Colonic mucosa (tissue), 4 donors: Measurements from ENCODE around the gene SYT1. TPM values are rescaled to one million over a fixed set of nuclear protein-coding genes. Genes with fewer than 3 reads are reported as not detected.

Source experiments
- DNase-seq: peaks from one replicate; pipeline ENCODE4 v3.0.0-alpha.2; 2020
- H3K27ac ChIP-seq: fragments of 200-600 bp; one replicate; pipeline ENCODE4 v1.8.0; 2021
- H3K27me3 ChIP-seq: fragments of 200-600 bp; one replicate; pipeline ENCODE4 v1.8.0; 2021
- H3K36me3 ChIP-seq: fragments of 200-600 bp; one replicate; pipeline ENCODE4 v1.8.0; 2021
- H3K4me1 ChIP-seq: fragments of 200-600 bp; one replicate; pipeline ENCODE4 v1.8.0; 2021; ENCODE audit warnings: mild to moderate bottlenecking
- H3K4me3 ChIP-seq: fragments of 200-600 bp; one replicate; pipeline ENCODE4 v1.8.0; 2021
- H3K9ac ChIP-seq, 2 donors: one replicate each; pipeline ENCODE4 v1.7.0; 2013; ENCODE audit warnings: control low read depth in 2 of 2, low read depth in 2 of 2, low read length in 2 of 2
- H3K9me3 ChIP-seq: fragments of 200-600 bp; one replicate; pipeline ENCODE4 v1.8.0; 2021
- intact Hi-C: fragments of 100-400 bp; cut with DNase I; formaldehyde crosslinking; loops from one replicate; pipeline ENCODE4 v1.14.1; 2022
- total RNA-seq, 2 donors: library from RNA; stranded (reverse); fragmentation: NEBNext Ultra II Directional in 1 of 2; extraction: Animal tissue kit (Norgen Biotek cat#: 25700) in 1 of 2; gene quantifications; one replicate each; pipeline ENCODE4 v1.2.1, GENCODE V29; 2021
- TF ChIP-seq, protein P1 (sequence below): fragments of 200-600 bp; IDR thresholded peaks from one replicate; pipeline ENCODE4 v1.8.0; 2022; ENCODE audit warnings: antibody characterized with exemption, mild to moderate bottlenecking
- donor health status: healthy.
- donor health status: DM: no; HTN: no; CAD: no.
- donor health status: DM: no; HTN: no; CAD: no.

SYT1 gene
- total RNA-seq, 2 donors from 2014 or later = 0.94 to 3.2 TPM

DNA sequence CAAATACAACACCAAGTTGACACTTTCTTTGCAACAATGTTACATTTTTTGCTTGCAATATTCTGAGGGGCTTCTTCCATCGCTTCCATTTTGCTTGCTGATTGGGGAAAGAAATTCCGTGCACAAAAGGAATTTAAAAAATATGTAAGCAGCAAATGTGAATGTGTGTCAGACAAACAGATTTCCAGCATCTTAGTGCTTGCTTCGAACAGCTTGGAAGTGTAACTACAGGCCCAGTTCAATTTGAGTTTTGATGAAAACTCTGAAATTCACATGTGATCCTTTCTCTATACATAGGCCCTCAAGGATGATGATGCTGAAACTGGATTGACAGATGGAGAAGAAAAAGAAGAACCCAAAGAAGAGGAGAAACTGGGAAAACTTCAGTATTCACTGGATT is 427.1 kb downstream of the SYT1 start:
- Histone ChIP-seq H3K27me3 (no peaks in the 10 kb centered on the region), H3K27ac (no peak overlapping the region), H3K9ac (no peak overlapping the region), H3K9me3 (no peaks in the 10 kb centered on the region), H3K4me1 (no peaks in the 10 kb centered on the region), H3K36me3 (no peaks in the 10 kb centered on the region), H3K4me3 (no peak overlapping the region)
- intact Hi-C loops = no loop called here
- no peak for DNase-seq
- TF ChIP-seq, protein P1, sequence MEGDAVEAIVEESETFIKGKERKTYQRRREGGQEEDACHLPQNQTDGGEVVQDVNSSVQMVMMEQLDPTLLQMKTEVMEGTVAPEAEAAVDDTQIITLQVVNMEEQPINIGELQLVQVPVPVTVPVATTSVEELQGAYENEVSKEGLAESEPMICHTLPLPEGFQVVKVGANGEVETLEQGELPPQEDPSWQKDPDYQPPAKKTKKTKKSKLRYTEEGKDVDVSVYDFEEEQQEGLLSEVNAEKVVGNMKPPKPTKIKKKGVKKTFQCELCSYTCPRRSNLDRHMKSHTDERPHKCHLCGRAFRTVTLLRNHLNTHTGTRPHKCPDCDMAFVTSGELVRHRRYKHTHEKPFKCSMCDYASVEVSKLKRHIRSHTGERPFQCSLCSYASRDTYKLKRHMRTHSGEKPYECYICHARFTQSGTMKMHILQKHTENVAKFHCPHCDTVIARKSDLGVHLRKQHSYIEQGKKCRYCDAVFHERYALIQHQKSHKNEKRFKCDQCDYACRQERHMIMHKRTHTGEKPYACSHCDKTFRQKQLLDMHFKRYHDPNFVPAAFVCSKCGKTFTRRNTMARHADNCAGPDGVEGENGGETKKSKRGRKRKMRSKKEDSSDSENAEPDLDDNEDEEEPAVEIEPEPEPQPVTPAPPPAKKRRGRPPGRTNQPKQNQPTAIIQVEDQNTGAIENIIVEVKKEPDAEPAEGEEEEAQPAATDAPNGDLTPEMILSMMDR = no peak

DNA sequence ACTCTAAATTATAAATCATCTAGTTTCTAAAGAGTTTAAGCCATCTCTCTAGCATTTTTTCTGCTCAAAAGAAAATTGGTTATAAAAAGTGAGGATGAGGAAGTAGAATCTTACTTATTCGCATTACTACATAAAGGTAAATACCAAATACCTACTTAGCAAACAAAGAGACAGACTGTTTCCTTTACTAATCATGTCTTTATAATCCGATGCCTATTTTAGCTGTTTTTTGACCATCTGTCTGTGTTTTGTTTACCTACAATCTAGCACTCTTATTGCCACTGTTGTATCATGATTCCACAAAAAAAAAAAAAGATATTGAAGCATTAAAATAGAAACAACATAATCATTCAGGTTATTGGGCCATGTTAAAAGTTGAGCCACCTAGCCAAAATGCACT is 430.0 kb downstream of the SYT1 start:
- Histone ChIP-seq H3K27ac (no peak overlapping the region), H3K9me3 (no peaks in the 10 kb centered on the region), H3K36me3 (no peaks in the 10 kb centered on the region), H3K4me1 (no peaks in the 10 kb centered on the region), H3K4me3 (no peak overlapping the region), H3K9ac (no peak overlapping the region), H3K27me3 (no peaks in the 10 kb centered on the region)
- intact Hi-C loops = no loop called here
- no peak for DNase-seq
- TF ChIP-seq, protein P1 = no peak

DNA sequence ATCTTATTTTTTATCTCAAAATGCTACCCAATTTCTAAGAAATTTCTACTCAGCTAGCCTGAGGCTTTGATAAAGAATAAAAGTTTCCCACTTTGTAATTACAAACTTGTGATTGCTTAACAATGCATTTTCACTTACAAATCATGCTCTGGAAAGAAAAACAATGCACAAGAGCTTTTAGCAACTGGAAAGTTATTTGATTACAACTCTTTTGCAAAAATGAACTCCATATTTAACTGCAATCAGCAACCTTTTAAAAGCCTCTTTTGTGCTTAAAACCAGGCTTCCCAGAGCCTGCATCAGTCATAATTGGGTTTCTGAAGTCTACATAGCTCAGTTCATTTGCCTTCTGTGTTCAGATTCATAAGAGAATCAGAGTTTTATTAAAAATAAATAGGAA is 431.0 kb downstream of the SYT1 start:
- H3K9ac ChIP-seq = no peak overlapping the region
- no peaks in the 10 kb centered on the region for H3K9me3 ChIP-seq
- no peaks in the 10 kb centered on the region for H3K27me3 ChIP-seq
- intact Hi-C loops = no loop called here
- DNase-seq = no peak
- no peaks in the 10 kb centered on the region for H3K36me3 ChIP-seq
- no peak overlapping the region for H3K4me3 ChIP-seq
- H3K4me1 ChIP-seq = no peaks in the 10 kb centered on the region
- TF ChIP-seq, protein P1 = no peak
- no peak overlapping the region for H3K27ac ChIP-seq

DNA sequence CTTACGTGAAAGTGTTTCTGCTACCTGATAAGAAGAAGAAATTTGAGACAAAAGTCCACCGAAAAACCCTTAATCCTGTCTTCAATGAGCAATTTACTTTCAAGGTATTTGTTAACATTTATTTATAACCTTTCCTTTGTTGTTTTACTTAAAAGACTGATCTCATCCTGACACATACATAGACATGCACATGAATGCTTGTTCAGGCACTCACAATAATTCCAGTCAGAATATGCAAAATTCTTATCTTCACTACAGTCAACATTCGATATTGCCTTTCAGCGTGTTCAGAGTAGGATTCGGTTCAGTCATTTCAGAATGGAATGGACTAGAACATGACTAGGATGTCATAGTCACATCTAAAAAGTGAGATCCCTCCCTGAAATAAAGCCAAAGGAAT is 431.6 kb downstream of the SYT1 start:
- H3K4me1 ChIP-seq = no peaks in the 10 kb centered on the region
- intact Hi-C loops = no loop called here
- no peak overlapping the region for H3K9ac ChIP-seq
- H3K4me3 ChIP-seq = no peak overlapping the region
- H3K9me3 ChIP-seq = no peaks in the 10 kb centered on the region
- H3K27me3 ChIP-seq = no peaks in the 10 kb centered on the region
- no peak overlapping the region for H3K27ac ChIP-seq
- DNase-seq = no peak
- TF ChIP-seq, protein P1 = no peak
- H3K36me3 ChIP-seq = no peaks in the 10 kb centered on the region

DNA sequence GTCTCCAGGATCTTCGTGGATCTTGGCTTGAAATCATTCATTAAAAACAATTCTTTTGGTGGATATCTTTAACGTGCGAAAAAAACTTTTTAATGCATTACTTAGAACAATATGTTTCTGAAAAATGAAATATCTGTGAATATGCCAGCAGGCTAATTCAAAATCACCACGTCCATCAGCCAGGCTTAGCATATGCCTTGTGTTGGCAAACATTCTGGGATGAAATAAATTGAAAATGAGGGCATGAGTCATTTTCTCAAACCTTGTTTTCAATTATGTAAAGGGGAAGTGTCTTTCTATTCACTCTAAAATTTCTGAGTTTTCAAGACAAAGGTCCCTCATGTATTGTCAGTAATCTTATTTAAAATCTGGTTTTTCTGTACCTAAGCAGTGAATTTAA is 432.3 kb downstream of the SYT1 start:
- no peaks in the 10 kb centered on the region for H3K27me3 ChIP-seq
- no peak overlapping the region for H3K9ac ChIP-seq
- no peaks in the 10 kb centered on the region for H3K36me3 ChIP-seq
- TF ChIP-seq, protein P1 = no peak
- H3K4me3 ChIP-seq = no peak overlapping the region
- no peak for DNase-seq
- H3K4me1 ChIP-seq = no peaks in the 10 kb centered on the region
- intact Hi-C loops = no loop called here
- no peak overlapping the region for H3K27ac ChIP-seq
- no peaks in the 10 kb centered on the region for H3K9me3 ChIP-seq

DNA sequence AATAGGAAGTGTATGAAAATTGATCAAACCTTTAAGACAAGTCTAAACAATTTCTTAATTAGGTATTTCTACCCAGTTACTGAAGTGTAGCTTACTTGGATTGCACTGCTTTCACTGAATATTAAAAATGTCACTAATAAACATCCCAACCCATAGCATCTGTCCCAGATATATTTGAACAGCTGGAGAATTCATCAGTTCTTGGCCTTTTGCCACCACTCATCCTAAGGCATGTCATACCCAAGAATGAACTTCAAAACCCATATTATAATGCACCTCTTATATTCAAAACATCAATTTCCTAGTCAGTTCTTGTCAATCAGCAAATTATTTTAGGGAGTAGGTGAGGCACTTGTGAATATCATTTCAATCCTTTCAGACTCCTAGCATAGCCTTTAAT is 433.9 kb downstream of the SYT1 start:
- no peaks in the 10 kb centered on the region for H3K9me3 ChIP-seq
- H3K27me3 ChIP-seq = no peaks in the 10 kb centered on the region
- H3K9ac ChIP-seq = no peak overlapping the region
- no peak overlapping the region for H3K27ac ChIP-seq
- no peaks in the 10 kb centered on the region for H3K4me1 ChIP-seq
- H3K36me3 ChIP-seq = no peaks in the 10 kb centered on the region
- intact Hi-C loops = no loop called here
- no peak for DNase-seq
- H3K4me3 ChIP-seq = no peak overlapping the region
- TF ChIP-seq, protein P1 = no peak
